MM.1S (cell line): Measurements from ENCODE around the gene PHF19.

Experiments
- DNase-seq: peaks from one replicate; pipeline ENCODE4 v3.0.0-alpha.2; 2015
- H2AFZ ChIP-seq: fragments of 300-600 bp; sonication (generic); 2 replicates; pipeline ENCODE4 v1.6.0; 2016; ENCODE audit warnings: antibody characterized with exemption, low read length
- H3F3A ChIP-seq: fragments of 300-600 bp; sonication (generic); 2 replicates; pipeline ENCODE4 v1.6.1; 2016; ENCODE audit warnings: mild to moderate bottlenecking, antibody characterized with exemption, low read length, moderate library complexity, mixed read lengths; ENCODE audit not compliant: insufficient read depth
- H3K27ac ChIP-seq: fragments of 300-600 bp; sonication (generic); 2 replicates; pipeline ENCODE4 v1.5.1; 2016; ENCODE audit warnings: mild to moderate bottlenecking, low read length
- H3K27me3 ChIP-seq: fragments of 300-600 bp; sonication (generic); replicated peaks from 2 replicates; pipeline ENCODE4 v1.6.0; 2016; ENCODE audit warnings: low read length; ENCODE audit not compliant: insufficient read depth
- H3K36me3 ChIP-seq: fragments of 300-600 bp; sonication (generic); replicated peaks from 2 replicates; pipeline ENCODE4 v1.6.1; 2016; ENCODE audit warnings: mild to moderate bottlenecking, low read length, mixed read lengths; ENCODE audit not compliant: insufficient read depth
- H3K4me1 ChIP-seq: fragments of 300-600 bp; sonication (generic); 2 replicates; pipeline ENCODE4 v1.6.1; 2016; ENCODE audit warnings: low read length, mixed read lengths
- H3K4me2 ChIP-seq: fragments of 300-600 bp; sonication (generic); 2 replicates; pipeline ENCODE4 v1.6.0; 2016; ENCODE audit warnings: low read depth, low read length
- H3K4me3 ChIP-seq: fragments of 300-600 bp; sonication (generic); 2 replicates; pipeline ENCODE4 v1.5.1; 2016; ENCODE audit warnings: low read length, mixed read lengths
- H3K79me2 ChIP-seq: fragments of 300-600 bp; sonication (generic); 2 replicates; pipeline ENCODE4 v1.6.1; 2016; ENCODE audit warnings: mixed run types, low read length, mixed read lengths
- H3K9ac ChIP-seq: fragments of 300-600 bp; sonication (generic); 2 replicates; pipeline ENCODE4 v1.6.1; 2016; ENCODE audit warnings: low read length, mixed read lengths
- H3K9me2 ChIP-seq: fragments of 300-600 bp; sonication (generic); replicated peaks from 2 replicates; pipeline ENCODE4 v1.6.1; 2016; ENCODE audit warnings: mild to moderate bottlenecking, low read length, mixed read lengths; ENCODE audit not compliant: insufficient read depth
- H3K9me3 ChIP-seq: fragments of 300-600 bp; sonication (generic); replicated peaks from 2 replicates; pipeline ENCODE4 v1.6.1; 2016; ENCODE audit warnings: mild to moderate bottlenecking, low read length, mixed read lengths; ENCODE audit not compliant: insufficient read depth
- H4K20me1 ChIP-seq: fragments of 300-600 bp; sonication (generic); 2 replicates; pipeline ENCODE4 v1.6.1; 2016; ENCODE audit warnings: mild to moderate bottlenecking, low read length, moderate library complexity, mixed read lengths; ENCODE audit not compliant: insufficient read depth
- EZH2 ChIP-seq: fragments of 300-600 bp; sonication (generic); optimal IDR thresholded peaks from 2 replicates; pipeline ENCODE3; 2017; ENCODE audit warnings: low read depth, mild to moderate bottlenecking, antibody characterized with exemption, low read length, mixed read lengths
- EZH2phosphoT487 ChIP-seq: fragments of 300-600 bp; sonication (generic); IDR thresholded peaks from 2 replicates; pipeline ENCODE4 v1.6.1; 2018; ENCODE audit warnings: antibody characterized with exemption, low read length
- TF ChIP-seq, protein P1 (sequence below): fragments of 300-600 bp; sonication (generic); IDR thresholded peaks from 2 replicates; pipeline ENCODE4 v1.5.1; 2016; ENCODE audit warnings: antibody characterized with exemption, low read length, mixed read lengths

PHF19 gene

DNA sequence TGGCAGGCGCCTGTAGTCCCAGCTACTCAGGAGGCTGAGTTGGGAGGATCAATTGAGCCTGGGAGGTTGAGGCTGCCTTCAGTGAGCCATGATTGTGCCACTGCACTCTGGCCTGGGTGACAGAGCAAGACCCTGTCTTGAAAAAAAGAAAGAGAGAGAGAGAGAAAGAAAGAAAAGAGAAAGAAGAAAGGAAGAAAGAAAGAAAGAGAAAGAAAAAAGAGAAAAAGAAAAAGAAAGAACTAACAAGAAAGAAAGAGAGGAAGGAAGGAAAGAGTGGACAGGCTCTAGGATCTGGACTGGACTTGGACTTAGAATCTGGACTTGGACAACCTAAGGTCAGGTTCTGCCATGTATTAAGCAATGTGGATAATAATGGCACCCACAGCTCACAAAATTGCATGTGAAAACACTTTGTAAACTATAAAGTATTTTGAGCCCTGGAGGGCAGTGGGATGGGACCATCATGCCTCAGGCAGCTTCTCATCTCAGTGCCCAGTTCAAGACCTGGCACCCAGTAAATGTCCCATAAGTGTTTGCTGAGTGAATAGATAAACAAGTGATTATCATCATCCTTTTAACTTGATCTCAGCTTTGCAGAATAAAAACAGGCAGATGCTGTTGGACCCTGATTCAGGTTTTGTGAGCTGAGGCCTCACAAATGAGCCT lies 12.8 kb upstream of the PHF19 start:
- Histone ChIP-seq H3K4me3 (no peak overlapping the region), H3F3A (peaks cover 22% of the 10 kb centered on the region), H2AFZ (no peak overlapping the region), H3K79me2 (no peaks in the 10 kb centered on the region), H3K4me2 (no peak overlapping the region), H3K36me3 (no peaks in the 10 kb centered on the region), H3K4me1 (peaks cover 50% of the 10 kb centered on the region), H3K27me3 (no peaks in the 10 kb centered on the region), H3K27ac (no peak overlapping the region), H3K9me3 (no peaks in the 10 kb centered on the region), H3K9ac (no peak overlapping the region), H3K9me2 (no peaks in the 10 kb centered on the region), H4K20me1 (no peaks in the 10 kb centered on the region)
- DNase-seq: no peak
- TF ChIP-seq EZH2: no peak
- TF ChIP-seq EZH2phosphoT487: no peak
- TF ChIP-seq, protein P1, sequence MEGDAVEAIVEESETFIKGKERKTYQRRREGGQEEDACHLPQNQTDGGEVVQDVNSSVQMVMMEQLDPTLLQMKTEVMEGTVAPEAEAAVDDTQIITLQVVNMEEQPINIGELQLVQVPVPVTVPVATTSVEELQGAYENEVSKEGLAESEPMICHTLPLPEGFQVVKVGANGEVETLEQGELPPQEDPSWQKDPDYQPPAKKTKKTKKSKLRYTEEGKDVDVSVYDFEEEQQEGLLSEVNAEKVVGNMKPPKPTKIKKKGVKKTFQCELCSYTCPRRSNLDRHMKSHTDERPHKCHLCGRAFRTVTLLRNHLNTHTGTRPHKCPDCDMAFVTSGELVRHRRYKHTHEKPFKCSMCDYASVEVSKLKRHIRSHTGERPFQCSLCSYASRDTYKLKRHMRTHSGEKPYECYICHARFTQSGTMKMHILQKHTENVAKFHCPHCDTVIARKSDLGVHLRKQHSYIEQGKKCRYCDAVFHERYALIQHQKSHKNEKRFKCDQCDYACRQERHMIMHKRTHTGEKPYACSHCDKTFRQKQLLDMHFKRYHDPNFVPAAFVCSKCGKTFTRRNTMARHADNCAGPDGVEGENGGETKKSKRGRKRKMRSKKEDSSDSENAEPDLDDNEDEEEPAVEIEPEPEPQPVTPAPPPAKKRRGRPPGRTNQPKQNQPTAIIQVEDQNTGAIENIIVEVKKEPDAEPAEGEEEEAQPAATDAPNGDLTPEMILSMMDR: no peak

DNA sequence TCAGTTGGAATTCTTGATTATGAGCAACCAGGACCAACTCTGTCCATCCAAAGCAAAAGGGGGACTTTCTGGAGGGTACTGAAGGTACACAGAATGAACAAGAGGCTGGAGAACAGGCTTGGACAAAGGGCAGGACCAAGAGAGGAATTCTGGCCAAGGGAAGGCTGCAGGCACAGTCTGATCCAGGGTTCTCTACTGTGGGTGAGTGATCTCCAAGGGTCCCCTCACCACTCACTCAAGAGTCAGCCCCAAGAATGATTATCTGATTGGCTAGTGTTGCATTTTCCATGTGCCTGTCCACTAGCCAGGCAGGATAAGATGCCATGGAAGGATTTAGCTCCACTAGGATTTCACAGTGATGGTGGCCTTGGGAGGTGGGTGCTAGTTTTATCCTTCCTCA lies 11.6 kb upstream of the PHF19 start:
- no peaks in the 10 kb centered on the region for H3K79me2 ChIP-seq
- no peaks in the 10 kb centered on the region for H3K27me3 ChIP-seq
- H4K20me1 ChIP-seq: no peaks in the 10 kb centered on the region
- peaks cover 43% of the 10 kb centered on the region for H3K4me1 ChIP-seq
- no peak overlapping the region for H2AFZ ChIP-seq
- H3F3A ChIP-seq: peaks cover 22% of the 10 kb centered on the region
- no peak overlapping the region for H3K4me3 ChIP-seq
- TF ChIP-seq EZH2phosphoT487: no peak
- TF ChIP-seq, protein P1: no peak
- no peak for TF ChIP-seq EZH2
- no peak overlapping the region for H3K9ac ChIP-seq
- H3K4me2 ChIP-seq: no peak overlapping the region
- no peaks in the 10 kb centered on the region for H3K9me2 ChIP-seq
- H3K27ac ChIP-seq: no peak overlapping the region
- H3K36me3 ChIP-seq: no peaks in the 10 kb centered on the region
- no peaks in the 10 kb centered on the region for H3K9me3 ChIP-seq
- no peak for DNase-seq

DNA sequence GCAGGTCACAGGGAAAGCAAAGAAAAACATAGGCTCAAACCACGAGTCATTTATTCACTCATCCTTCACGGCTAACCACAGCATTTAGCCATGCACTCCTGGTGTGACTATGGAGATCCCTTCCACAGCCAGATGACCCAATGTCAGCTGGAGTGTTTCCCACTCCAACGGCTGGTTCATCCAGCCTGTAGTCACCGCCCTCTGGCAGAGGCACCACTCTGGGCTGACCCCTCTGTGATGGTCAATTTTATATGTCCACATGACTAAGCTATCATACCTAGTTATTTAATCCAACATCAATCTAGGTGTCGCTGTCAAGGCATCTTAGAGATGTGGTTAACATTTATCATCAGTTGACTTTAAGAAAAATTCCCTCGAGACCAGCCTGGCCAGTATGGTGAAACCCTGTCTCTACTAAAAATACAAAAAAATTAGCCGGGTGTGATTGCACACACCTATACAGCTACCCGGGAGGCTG lies 9.5 kb upstream of the PHF19 start:
- Histone ChIP-seq H3K27ac (no peak overlapping the region), H3K27me3 (no peaks in the 10 kb centered on the region), H3K36me3 (no peaks in the 10 kb centered on the region), H4K20me1 (no peaks in the 10 kb centered on the region), H3K4me2 (no peak overlapping the region), H3K9me3 (no peaks in the 10 kb centered on the region), H3K9me2 (no peaks in the 10 kb centered on the region), H3K79me2 (no peaks in the 10 kb centered on the region), H3K4me3 (no peak overlapping the region), H3F3A (peaks cover 10% of the 10 kb centered on the region; the same call in 1 of the 2 replicates), H3K9ac (no peak overlapping the region), H2AFZ (no peak overlapping the region), H3K4me1 (peaks cover 39% of the 10 kb centered on the region)
- no peak for DNase-seq
- TF ChIP-seq, protein P1: no peak
- no peak for TF ChIP-seq EZH2phosphoT487
- no peak for TF ChIP-seq EZH2
